ENCODE measurements around the gene CNOT1.

DNA sequence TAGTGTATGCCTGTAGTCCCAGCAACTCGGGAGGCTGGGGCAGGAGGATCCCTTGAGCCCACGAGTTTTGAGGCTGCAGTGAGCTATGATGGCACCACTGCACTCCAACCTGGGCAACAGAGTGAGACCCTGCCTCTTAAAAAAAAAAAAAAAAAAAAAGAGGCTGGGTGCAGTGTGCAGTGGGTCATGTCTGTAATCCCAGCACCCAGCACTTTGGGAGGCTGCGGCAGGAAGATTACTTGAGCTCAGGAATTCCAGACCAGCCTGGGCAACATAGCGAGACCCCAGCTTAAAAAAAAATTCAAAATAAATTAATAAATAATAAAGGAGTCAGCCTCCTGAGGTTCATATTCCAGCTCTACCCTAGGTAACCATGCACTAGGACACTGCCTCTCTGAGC is 9.6 kb upstream of the CNOT1 start:
- TF ChIP-seq, protein P1, sequence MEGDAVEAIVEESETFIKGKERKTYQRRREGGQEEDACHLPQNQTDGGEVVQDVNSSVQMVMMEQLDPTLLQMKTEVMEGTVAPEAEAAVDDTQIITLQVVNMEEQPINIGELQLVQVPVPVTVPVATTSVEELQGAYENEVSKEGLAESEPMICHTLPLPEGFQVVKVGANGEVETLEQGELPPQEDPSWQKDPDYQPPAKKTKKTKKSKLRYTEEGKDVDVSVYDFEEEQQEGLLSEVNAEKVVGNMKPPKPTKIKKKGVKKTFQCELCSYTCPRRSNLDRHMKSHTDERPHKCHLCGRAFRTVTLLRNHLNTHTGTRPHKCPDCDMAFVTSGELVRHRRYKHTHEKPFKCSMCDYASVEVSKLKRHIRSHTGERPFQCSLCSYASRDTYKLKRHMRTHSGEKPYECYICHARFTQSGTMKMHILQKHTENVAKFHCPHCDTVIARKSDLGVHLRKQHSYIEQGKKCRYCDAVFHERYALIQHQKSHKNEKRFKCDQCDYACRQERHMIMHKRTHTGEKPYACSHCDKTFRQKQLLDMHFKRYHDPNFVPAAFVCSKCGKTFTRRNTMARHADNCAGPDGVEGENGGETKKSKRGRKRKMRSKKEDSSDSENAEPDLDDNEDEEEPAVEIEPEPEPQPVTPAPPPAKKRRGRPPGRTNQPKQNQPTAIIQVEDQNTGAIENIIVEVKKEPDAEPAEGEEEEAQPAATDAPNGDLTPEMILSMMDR (IDR thresholded peaks at IDR 0.05) = no peak
- TF ChIP-seq POLR2A (IDR thresholded peaks at IDR 0.05) = no peak

Measured in testis (tissue), 2 donors.